ENCODE results near the gene WBP2NL.

Gene WBP2NL

DNA sequence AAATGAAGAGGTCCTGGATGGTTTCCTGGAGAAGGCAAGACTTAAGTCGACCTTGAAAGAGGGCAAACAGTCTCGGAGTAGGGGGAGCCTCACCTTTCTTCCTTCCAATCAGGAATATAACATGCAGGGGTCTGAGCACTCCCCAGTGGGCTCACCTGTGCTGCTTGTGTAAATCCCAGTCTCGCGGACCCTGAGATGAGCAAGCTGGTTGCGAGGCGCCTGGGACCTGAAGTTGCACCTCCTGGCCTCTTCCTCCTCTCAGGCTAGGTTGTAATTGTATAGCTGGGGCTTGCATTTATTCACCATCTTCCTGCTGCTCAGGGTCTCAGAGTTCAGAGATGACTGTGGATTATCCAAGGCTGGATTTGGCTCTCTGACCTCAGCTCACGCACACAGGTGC lies 7.5 kb upstream of the WBP2NL start:
- Histone ChIP-seq H4K12ac (ENCODE audit: low read depth, low read length) (no peak overlapping the region), H4K8ac (ENCODE audit: low read depth, low read length) (no peak overlapping the region), H3K79me2 (ENCODE audit: control insufficient read depth, insufficient read depth, low read length, poor library complexity) (no peaks in the 10 kb centered on the region), H4K91ac (ENCODE audit: low read depth, low read length) (no peak overlapping the region), H2AFZ (ENCODE audit: insufficient read depth, low read length, poor library complexity) (no peak overlapping the region), H3K4me1 (ENCODE audit: control insufficient read depth in 1 of 2, insufficient read depth in 2 of 2, low read length in 2 of 2) (no peaks in the 10 kb centered on the region), H3K14ac (ENCODE audit: low read length) (no peak overlapping the region), H3K18ac (ENCODE audit: low read length) (no peak overlapping the region), H3K4ac (ENCODE audit: low read depth, low read length) (no peak overlapping the region), H3K36me3 (ENCODE audit: control insufficient read depth in 1 of 2, insufficient read depth in 2 of 2, low read length in 2 of 2) (no peaks in the 10 kb centered on the region), H2BK120ac (ENCODE audit: insufficient read depth, low read length, poor library complexity) (no peak overlapping the region), H2BK12ac (ENCODE audit: low read length) (no peak overlapping the region), H3K27me3 (ENCODE audit: insufficient read depth, low read length) (no peaks in the 10 kb centered on the region), H3K79me1 (ENCODE audit: low read length) (no peaks in the 10 kb centered on the region), H3K27ac (ENCODE audit: low read depth, low read length) (no peak overlapping the region), H3K23ac (ENCODE audit: low read length) (no peak overlapping the region), H3K4me3 (ENCODE audit: low read depth, low read length) (no peak overlapping the region), H2BK5ac (ENCODE audit: low read depth, low read length, poor library complexity) (no peak overlapping the region), H3K9me3 (ENCODE audit: insufficient read depth, low read depth, low read length) (no peaks in the 10 kb centered on the region), H3K9ac (ENCODE audit: low read length) (no peak overlapping the region), H2AK5ac (ENCODE audit: low read length) (no peak overlapping the region), H3K4me2 (ENCODE audit: low read length) (no peak overlapping the region)
- WGBS (ENCODE audit: extremely low coverage, insufficient coverage, insufficient read length), result no CpG with 5 or more reads among the region's 7 CpGs
- no peak for DNase-seq

DNA sequence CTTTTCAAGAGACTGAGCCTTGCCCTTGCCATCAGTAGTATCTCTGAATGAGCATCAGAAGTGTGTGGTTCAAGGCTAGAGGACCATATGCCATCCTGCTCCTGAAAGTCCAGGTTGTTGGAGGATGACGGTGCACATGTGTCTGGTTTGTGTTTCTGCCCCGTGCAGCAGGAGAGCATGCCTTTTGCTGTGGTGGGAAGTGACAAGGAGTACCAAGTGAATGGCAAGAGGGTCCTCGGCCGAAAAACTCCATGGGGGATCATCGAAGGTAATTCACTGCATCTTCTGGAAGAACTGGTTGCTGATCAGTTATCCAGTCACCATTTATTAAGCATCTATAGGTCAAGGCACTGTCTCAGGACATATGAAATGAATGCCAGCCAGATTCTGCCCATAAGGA lies 6.1 kb upstream of the WBP2NL start:
- H2BK5ac ChIP-seq (ENCODE audit: low read depth, low read length, poor library complexity), result no peak overlapping the region
- no peak overlapping the region for H2BK12ac ChIP-seq (ENCODE audit: low read length)
- no peak overlapping the region for H4K91ac ChIP-seq (ENCODE audit: low read depth, low read length)
- WGBS (ENCODE audit: extremely low coverage, insufficient coverage, insufficient read length), result no CpG with 5 or more reads among the region's 5 CpGs
- no peaks in the 10 kb centered on the region for H3K27me3 ChIP-seq (ENCODE audit: insufficient read depth, low read length)
- H3K4ac ChIP-seq (ENCODE audit: low read depth, low read length), result no peak overlapping the region
- H3K79me1 ChIP-seq (ENCODE audit: low read length), result no peaks in the 10 kb centered on the region
- H3K9ac ChIP-seq (ENCODE audit: low read length), result no peak overlapping the region
- no peak overlapping the region for H4K8ac ChIP-seq (ENCODE audit: low read depth, low read length)
- H3K4me2 ChIP-seq (ENCODE audit: low read length), result no peak overlapping the region
- H3K18ac ChIP-seq (ENCODE audit: low read length), result no peak overlapping the region
- no peaks in the 10 kb centered on the region for H3K79me2 ChIP-seq (ENCODE audit: control insufficient read depth, insufficient read depth, low read length, poor library complexity)
- no peak overlapping the region for H2AFZ ChIP-seq (ENCODE audit: insufficient read depth, low read length, poor library complexity)
- no peak for DNase-seq
- H3K14ac ChIP-seq (ENCODE audit: low read length), result no peak overlapping the region
- H3K36me3 ChIP-seq (ENCODE audit: control insufficient read depth in 1 of 2, insufficient read depth in 2 of 2, low read length in 2 of 2), result no peaks in the 10 kb centered on the region
- H3K23ac ChIP-seq (ENCODE audit: low read length), result no peak overlapping the region
- no peaks in the 10 kb centered on the region for H3K9me3 ChIP-seq (ENCODE audit: insufficient read depth, low read depth, low read length)
- H3K4me1 ChIP-seq (ENCODE audit: control insufficient read depth in 1 of 2, insufficient read depth in 2 of 2, low read length in 2 of 2), result no peaks in the 10 kb centered on the region
- H2AK5ac ChIP-seq (ENCODE audit: low read length), result no peak overlapping the region
- no peak overlapping the region for H4K12ac ChIP-seq (ENCODE audit: low read depth, low read length)
- no peak overlapping the region for H3K4me3 ChIP-seq (ENCODE audit: low read depth, low read length)
- no peak overlapping the region for H3K27ac ChIP-seq (ENCODE audit: low read depth, low read length)
- no peak overlapping the region for H2BK120ac ChIP-seq (ENCODE audit: insufficient read depth, low read length, poor library complexity)

DNA sequence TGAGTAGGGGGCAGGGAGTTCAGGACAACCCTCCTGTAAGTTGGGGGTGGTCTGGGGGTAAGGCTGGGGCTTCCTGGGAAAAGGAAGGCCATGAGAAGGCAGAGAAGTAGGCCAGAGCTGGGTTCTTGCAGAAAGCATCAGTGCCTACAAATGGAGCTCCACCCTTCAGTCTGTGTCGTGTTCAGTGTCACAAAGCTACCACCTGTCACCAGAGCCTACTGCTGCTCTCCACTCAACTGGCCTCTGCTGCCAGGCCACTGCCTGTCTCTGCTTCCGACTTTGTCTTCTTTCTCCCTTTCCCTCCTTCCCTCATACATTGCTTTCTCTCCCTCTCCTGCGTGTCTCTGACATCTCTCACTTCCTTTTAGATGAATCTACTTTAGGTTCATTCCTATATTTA lies 3.4 kb upstream of the WBP2NL start:
- H3K14ac ChIP-seq (ENCODE audit: low read length), result no peak overlapping the region
- H4K8ac ChIP-seq (ENCODE audit: low read depth, low read length), result no peak overlapping the region
- DNase-seq, result no peak
- H3K4me3 ChIP-seq (ENCODE audit: low read depth, low read length), result no peak overlapping the region
- no peak overlapping the region for H3K23ac ChIP-seq (ENCODE audit: low read length)
- H3K9me3 ChIP-seq (ENCODE audit: insufficient read depth, low read depth, low read length), result no peaks in the 10 kb centered on the region
- H3K27me3 ChIP-seq (ENCODE audit: insufficient read depth, low read length), result no peaks in the 10 kb centered on the region
- H3K79me2 ChIP-seq (ENCODE audit: control insufficient read depth, insufficient read depth, low read length, poor library complexity), result no peaks in the 10 kb centered on the region
- H3K4ac ChIP-seq (ENCODE audit: low read depth, low read length), result no peak overlapping the region
- H3K4me2 ChIP-seq (ENCODE audit: low read length), result no peak overlapping the region
- no peak overlapping the region for H3K27ac ChIP-seq (ENCODE audit: low read depth, low read length)
- H2BK12ac ChIP-seq (ENCODE audit: low read length), result no peak overlapping the region
- H2AFZ ChIP-seq (ENCODE audit: insufficient read depth, low read length, poor library complexity), result no peak overlapping the region
- no peaks in the 10 kb centered on the region for H3K4me1 ChIP-seq (ENCODE audit: control insufficient read depth in 1 of 2, insufficient read depth in 2 of 2, low read length in 2 of 2)
- H3K18ac ChIP-seq (ENCODE audit: low read length), result no peak overlapping the region
- no peak overlapping the region for H2BK120ac ChIP-seq (ENCODE audit: insufficient read depth, low read length, poor library complexity)
- H3K36me3 ChIP-seq (ENCODE audit: control insufficient read depth in 1 of 2, insufficient read depth in 2 of 2, low read length in 2 of 2), result no peaks in the 10 kb centered on the region
- WGBS (ENCODE audit: extremely low coverage, insufficient coverage, insufficient read length), result no CpG with 5 or more reads among the region's 3 CpGs
- no peak overlapping the region for H4K12ac ChIP-seq (ENCODE audit: low read depth, low read length)
- H3K9ac ChIP-seq (ENCODE audit: low read length), result no peak overlapping the region
- no peak overlapping the region for H2BK5ac ChIP-seq (ENCODE audit: low read depth, low read length, poor library complexity)
- H2AK5ac ChIP-seq (ENCODE audit: low read length), result no peak overlapping the region
- no peaks in the 10 kb centered on the region for H3K79me1 ChIP-seq (ENCODE audit: low read length)
- H4K91ac ChIP-seq (ENCODE audit: low read depth, low read length), result no peak overlapping the region

DNA sequence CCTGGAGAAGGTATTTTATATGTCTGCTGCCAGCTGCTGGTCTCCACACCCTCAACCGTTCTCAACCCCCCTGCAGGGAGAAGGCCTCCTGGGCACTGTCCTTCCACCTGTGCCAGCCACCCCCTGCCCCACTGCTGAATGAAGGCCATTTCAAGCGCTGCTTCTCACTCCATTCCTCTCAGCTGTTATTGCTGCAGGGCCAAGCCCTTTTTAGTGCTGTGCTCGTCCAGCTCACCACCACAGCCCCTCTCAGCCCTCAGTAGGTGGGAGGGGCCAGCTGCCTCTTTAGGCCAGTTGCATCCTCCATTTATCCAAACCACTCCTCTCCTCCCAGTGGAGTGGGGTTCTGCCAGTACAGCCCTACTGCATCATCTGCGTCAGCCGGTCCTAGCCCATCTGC lies 1.8 kb upstream of the WBP2NL start:
- H3K18ac ChIP-seq (ENCODE audit: low read length), result no peak overlapping the region
- WGBS (ENCODE audit: extremely low coverage, insufficient coverage, insufficient read length), result no CpG with 5 or more reads among the region's 5 CpGs
- DNase-seq, result no peak
- no peak overlapping the region for H4K91ac ChIP-seq (ENCODE audit: low read depth, low read length)
- H3K79me2 ChIP-seq (ENCODE audit: control insufficient read depth, insufficient read depth, low read length, poor library complexity), result no peaks in the 10 kb centered on the region
- no peak overlapping the region for H2BK12ac ChIP-seq (ENCODE audit: low read length)
- H3K4me1 ChIP-seq (ENCODE audit: control insufficient read depth in 1 of 2, insufficient read depth in 2 of 2, low read length in 2 of 2), result no peaks in the 10 kb centered on the region
- H2AK5ac ChIP-seq (ENCODE audit: low read length), result no peak overlapping the region
- no peaks in the 10 kb centered on the region for H3K79me1 ChIP-seq (ENCODE audit: low read length)
- no peak overlapping the region for H2AFZ ChIP-seq (ENCODE audit: insufficient read depth, low read length, poor library complexity)
- H3K23ac ChIP-seq (ENCODE audit: low read length), result no peak overlapping the region
- no peak overlapping the region for H4K8ac ChIP-seq (ENCODE audit: low read depth, low read length)
- H2BK120ac ChIP-seq (ENCODE audit: insufficient read depth, low read length, poor library complexity), result no peak overlapping the region
- no peak overlapping the region for H3K4ac ChIP-seq (ENCODE audit: low read depth, low read length)
- no peak overlapping the region for H3K4me2 ChIP-seq (ENCODE audit: low read length)
- H3K4me3 ChIP-seq (ENCODE audit: low read depth, low read length), result no peak overlapping the region
- no peaks in the 10 kb centered on the region for H3K36me3 ChIP-seq (ENCODE audit: control insufficient read depth in 1 of 2, insufficient read depth in 2 of 2, low read length in 2 of 2)
- no peak overlapping the region for H2BK5ac ChIP-seq (ENCODE audit: low read depth, low read length, poor library complexity)
- no peaks in the 10 kb centered on the region for H3K27me3 ChIP-seq (ENCODE audit: insufficient read depth, low read length)
- H3K27ac ChIP-seq (ENCODE audit: low read depth, low read length), result no peak overlapping the region
- H3K9me3 ChIP-seq (ENCODE audit: insufficient read depth, low read depth, low read length), result no peaks in the 10 kb centered on the region
- no peak overlapping the region for H3K14ac ChIP-seq (ENCODE audit: low read length)
- H4K12ac ChIP-seq (ENCODE audit: low read depth, low read length), result no peak overlapping the region
- H3K9ac ChIP-seq (ENCODE audit: low read length), result no peak overlapping the region

Measured in trophoblast cell (in vitro differentiated cells and primary cell).